SK-N-SH treated with all-trans-retinoic acid at 6 μM for 48 hours (cell line): ENCODE measurements around the gene ADSS1.

ENCODE experiments used
- ATAC-seq: fragments of 200-7000 bp; cut with Tn5 transposase; 3 replicates; pipeline ENCODE4 v1.9.1; 2020; ENCODE audit warnings: mild to moderate bottlenecking, moderate library complexity
- ARNTL ChIP-seq: fragments of 450-650 bp; formaldehyde crosslinking; IDR thresholded peaks from 2 replicates; pipeline ENCODE4 v1.5.0; 2020; ENCODE audit warnings: low read depth, mild to moderate bottlenecking, moderate library complexity, borderline replicate concordance
- BACH2 ChIP-seq: fragments of 250-450 bp; sonication (Bioruptor Pico); IDR thresholded peaks from 2 replicates; pipeline ENCODE4 v1.9.0; 2021; ENCODE audit warnings: mild to moderate bottlenecking, borderline replicate concordance
- ESRRG ChIP-seq: fragments of 250-450 bp; sonication (Bioruptor Pico); IDR thresholded peaks from 2 replicates; pipeline ENCODE4 v1.6.1; 2021; ENCODE audit warnings: mild to moderate bottlenecking
- GLIS3 ChIP-seq: fragments of 250-450 bp; sonication (Bioruptor Pico); IDR thresholded peaks from 2 replicates; pipeline ENCODE4 v1.5.0; 2020; ENCODE audit warnings: mild to moderate bottlenecking, moderate library complexity
- OSR1 ChIP-seq: fragments of 250-450 bp; sonication (Bioruptor Pico); IDR thresholded peaks from 2 replicates; pipeline ENCODE4 v1.8.0; 2022; ENCODE audit warnings: moderate library complexity, mild to moderate bottlenecking, inconsistent platforms
- PPARA ChIP-seq: fragments of 250-450 bp; sonication (Bioruptor Pico); IDR thresholded peaks from 2 replicates; pipeline ENCODE4 v1.5.0; 2020; ENCODE audit warnings: mild to moderate bottlenecking, borderline replicate concordance
- RARB ChIP-seq: fragments of 250-450 bp; sonication (Bioruptor Pico); IDR thresholded peaks from 2 replicates; pipeline ENCODE4 v1.8.0; 2021; ENCODE audit warnings: mild to moderate bottlenecking, moderate library complexity
- SNAI2 ChIP-seq: fragments of 250-450 bp; sonication (Bioruptor Pico); IDR thresholded peaks from 2 replicates; pipeline ENCODE4 v1.5.0; 2020; ENCODE audit warnings: mild to moderate bottlenecking, moderate library complexity
- TCF4 ChIP-seq: fragments of 250-450 bp; sonication (Bioruptor Pico); IDR thresholded peaks from 2 replicates; pipeline ENCODE4 v1.8.0; 2021; ENCODE audit warnings: mild to moderate bottlenecking, moderate library complexity, borderline replicate concordance
- TOX ChIP-seq: fragments of 250-450 bp; sonication (Bioruptor Pico); IDR thresholded peaks from 2 replicates; pipeline ENCODE4 v1.8.0; 2021; ENCODE audit warnings: mild to moderate bottlenecking, moderate library complexity, borderline replicate concordance
- ZC3H10 ChIP-seq: fragments of 250-450 bp; sonication (Bioruptor Pico); IDR thresholded peaks from 2 replicates; pipeline ENCODE4 v1.5.1; 2021; ENCODE audit warnings: mild to moderate bottlenecking, moderate library complexity
- ZFP3 ChIP-seq: fragments of 250-450 bp; sonication (Bioruptor Pico); IDR thresholded peaks from 2 replicates; pipeline ENCODE4 v1.5.0; 2020; ENCODE audit warnings: mild to moderate bottlenecking, moderate library complexity
- ZFP30 ChIP-seq: fragments of 450-650 bp; formaldehyde crosslinking; IDR thresholded peaks from 2 replicates; pipeline ENCODE4 v1.5.0; 2022; ENCODE audit warnings: mild to moderate bottlenecking, moderate library complexity
- ZNF70 ChIP-seq: fragments of 450-650 bp; formaldehyde crosslinking; IDR thresholded peaks from 2 replicates; pipeline ENCODE4 v1.5.0; 2020; ENCODE audit warnings: mild to moderate bottlenecking, moderate library complexity
- ZNF8 ChIP-seq: fragments of 450-650 bp; formaldehyde crosslinking; IDR thresholded peaks from 2 replicates; pipeline ENCODE4 v1.5.0; 2020; ENCODE audit warnings: mild to moderate bottlenecking, moderate library complexity
- TF ChIP-seq, protein P1 (sequence below): fragments of 250-450 bp; sonication (Bioruptor Pico); IDR thresholded peaks from 2 replicates; pipeline ENCODE4 v1.5.0; 2020; ENCODE audit warnings: mild to moderate bottlenecking, moderate library complexity
- TF ChIP-seq, protein P2 (sequence below): fragments of 250-450 bp; sonication (Bioruptor Pico); IDR thresholded peaks from 2 replicates; pipeline ENCODE4 v1.5.1; 2021; ENCODE audit warnings: mild to moderate bottlenecking, moderate library complexity
- TF ChIP-seq, protein P3 (sequence below): fragments of 250-450 bp; sonication (Bioruptor Pico); IDR thresholded peaks from 2 replicates; pipeline ENCODE4 v1.8.0; 2020; ENCODE audit warnings: mild to moderate bottlenecking, moderate library complexity, borderline replicate concordance
- TF ChIP-seq, protein P4 (sequence below): fragments of 250-450 bp; sonication (Bioruptor Pico); IDR thresholded peaks from 2 replicates; pipeline ENCODE4 v1.5.1; 2020; ENCODE audit warnings: low read depth, mild to moderate bottlenecking, moderate library complexity

The ADSS1 gene

DNA sequence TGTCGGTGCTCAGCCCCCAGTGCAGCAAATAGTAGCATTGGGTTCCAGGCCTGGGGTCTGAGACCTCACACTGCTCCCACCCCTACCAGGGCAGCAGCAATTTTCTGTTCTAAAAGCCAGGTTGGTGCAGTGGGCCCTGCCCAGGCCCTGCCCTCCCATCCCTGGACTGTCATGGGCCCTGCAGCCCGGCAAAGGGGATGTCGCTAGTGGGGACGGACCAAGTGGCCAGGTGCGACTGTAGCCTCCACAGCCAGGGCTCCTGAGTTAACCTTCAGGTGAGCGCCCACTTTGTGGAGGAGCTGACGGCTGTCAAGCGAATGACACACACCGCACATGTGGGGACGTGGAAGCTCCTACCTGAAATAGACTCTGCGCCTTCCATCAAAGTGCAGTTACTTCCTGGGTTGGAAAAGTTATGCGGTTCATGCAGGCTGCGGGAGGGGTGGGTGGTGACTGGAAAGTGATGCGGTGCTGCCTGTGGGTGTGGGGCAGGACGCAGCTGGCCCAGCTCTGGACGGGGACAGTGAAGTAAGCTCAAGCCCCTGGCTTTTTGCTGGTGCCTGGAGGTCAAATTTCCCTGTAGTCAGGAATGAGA is 33.1 kb upstream of the ADSS1 start (continued):
- no peak for TF ChIP-seq ZFP3 (CRISPR knock-in tag)

DNA sequence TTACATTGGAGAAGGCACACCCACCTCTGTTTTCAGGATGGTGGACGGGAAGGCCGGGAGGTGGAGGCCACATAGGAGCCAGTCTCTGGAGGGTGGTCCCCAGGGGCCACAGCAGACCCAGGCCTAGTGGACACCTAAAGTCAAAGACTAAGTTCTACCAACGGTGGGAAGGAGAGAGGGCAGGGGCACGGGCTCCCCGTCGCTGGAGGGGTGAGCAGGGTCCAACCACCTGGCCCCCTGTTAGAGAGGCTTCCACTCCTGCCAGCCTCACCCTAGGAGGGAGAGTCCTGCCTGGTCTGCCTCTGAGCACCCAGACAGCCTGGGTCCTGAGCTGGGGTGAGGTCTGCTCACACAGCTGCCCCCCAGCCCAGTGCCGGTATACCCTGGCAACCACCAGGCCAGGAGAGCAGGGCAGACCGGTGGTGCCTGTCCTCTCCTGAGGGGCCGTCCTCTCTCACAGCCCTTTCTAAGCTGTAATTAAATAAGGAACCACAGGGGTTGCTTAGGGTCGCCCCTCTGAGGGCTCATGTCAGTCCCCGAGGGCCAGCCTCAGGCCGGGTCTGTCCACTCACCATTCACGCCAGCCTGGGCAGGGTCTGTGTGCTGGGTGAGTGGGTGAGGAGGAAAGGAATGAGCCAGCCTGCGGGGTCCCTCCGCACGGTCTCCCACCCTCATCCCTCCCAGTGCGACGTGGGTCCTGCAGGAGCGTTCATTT is 32.3 kb upstream of the ADSS1 start:
- ATAC-seq = no peak
- no peak for TF ChIP-seq TCF4
- no peak for TF ChIP-seq ARNTL (CRISPR knock-in tag)
- no peak for TF ChIP-seq GLIS3 (CRISPR knock-in tag)
- TF ChIP-seq ZNF8 (CRISPR knock-in tag) = no peak
- no peak for TF ChIP-seq SNAI2 (CRISPR knock-in tag)
- TF ChIP-seq TOX (CRISPR knock-in tag) = no peak
- no peak for TF ChIP-seq ZFP3 (CRISPR knock-in tag)
- TF ChIP-seq RARB = no peak
- no peak for TF ChIP-seq ZFP30
- TF ChIP-seq, protein P1, sequence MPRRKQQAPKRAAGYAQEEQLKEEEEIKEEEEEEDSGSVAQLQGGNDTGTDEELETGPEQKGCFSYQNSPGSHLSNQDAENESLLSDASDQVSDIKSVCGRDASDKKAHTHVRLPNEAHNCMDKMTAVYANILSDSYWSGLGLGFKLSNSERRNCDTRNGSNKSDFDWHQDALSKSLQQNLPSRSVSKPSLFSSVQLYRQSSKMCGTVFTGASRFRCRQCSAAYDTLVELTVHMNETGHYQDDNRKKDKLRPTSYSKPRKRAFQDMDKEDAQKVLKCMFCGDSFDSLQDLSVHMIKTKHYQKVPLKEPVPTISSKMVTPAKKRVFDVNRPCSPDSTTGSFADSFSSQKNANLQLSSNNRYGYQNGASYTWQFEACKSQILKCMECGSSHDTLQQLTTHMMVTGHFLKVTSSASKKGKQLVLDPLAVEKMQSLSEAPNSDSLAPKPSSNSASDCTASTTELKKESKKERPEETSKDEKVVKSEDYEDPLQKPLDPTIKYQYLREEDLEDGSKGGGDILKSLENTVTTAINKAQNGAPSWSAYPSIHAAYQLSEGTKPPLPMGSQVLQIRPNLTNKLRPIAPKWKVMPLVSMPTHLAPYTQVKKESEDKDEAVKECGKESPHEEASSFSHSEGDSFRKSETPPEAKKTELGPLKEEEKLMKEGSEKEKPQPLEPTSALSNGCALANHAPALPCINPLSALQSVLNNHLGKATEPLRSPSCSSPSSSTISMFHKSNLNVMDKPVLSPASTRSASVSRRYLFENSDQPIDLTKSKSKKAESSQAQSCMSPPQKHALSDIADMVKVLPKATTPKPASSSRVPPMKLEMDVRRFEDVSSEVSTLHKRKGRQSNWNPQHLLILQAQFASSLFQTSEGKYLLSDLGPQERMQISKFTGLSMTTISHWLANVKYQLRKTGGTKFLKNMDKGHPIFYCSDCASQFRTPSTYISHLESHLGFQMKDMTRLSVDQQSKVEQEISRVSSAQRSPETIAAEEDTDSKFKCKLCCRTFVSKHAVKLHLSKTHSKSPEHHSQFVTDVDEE = no peak
- TF ChIP-seq, protein P2, sequence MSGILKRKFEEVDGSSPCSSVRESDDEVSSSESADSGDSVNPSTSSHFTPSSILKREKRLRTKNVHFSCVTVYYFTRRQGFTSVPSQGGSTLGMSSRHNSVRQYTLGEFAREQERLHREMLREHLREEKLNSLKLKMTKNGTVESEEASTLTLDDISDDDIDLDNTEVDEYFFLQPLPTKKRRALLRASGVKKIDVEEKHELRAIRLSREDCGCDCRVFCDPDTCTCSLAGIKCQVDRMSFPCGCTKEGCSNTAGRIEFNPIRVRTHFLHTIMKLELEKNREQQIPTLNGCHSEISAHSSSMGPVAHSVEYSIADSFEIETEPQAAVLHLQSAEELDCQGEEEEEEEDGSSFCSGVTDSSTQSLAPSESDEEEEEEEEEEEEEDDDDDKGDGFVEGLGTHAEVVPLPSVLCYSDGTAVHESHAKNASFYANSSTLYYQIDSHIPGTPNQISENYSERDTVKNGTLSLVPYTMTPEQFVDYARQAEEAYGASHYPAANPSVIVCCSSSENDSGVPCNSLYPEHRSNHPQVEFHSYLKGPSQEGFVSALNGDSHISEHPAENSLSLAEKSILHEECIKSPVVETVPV = no peak
- no peak for TF ChIP-seq ESRRG
- no peak for TF ChIP-seq ZC3H10 (CRISPR knock-in tag)
- TF ChIP-seq, protein P3, sequence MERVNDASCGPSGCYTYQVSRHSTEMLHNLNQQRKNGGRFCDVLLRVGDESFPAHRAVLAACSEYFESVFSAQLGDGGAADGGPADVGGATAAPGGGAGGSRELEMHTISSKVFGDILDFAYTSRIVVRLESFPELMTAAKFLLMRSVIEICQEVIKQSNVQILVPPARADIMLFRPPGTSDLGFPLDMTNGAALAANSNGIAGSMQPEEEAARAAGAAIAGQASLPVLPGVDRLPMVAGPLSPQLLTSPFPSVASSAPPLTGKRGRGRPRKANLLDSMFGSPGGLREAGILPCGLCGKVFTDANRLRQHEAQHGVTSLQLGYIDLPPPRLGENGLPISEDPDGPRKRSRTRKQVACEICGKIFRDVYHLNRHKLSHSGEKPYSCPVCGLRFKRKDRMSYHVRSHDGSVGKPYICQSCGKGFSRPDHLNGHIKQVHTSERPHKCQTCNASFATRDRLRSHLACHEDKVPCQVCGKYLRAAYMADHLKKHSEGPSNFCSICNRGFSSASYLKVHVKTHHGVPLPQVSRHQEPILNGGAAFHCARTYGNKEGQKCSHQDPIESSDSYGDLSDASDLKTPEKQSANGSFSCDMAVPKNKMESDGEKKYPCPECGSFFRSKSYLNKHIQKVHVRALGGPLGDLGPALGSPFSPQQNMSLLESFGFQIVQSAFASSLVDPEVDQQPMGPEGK (CRISPR knock-in tag) = no peak

DNA sequence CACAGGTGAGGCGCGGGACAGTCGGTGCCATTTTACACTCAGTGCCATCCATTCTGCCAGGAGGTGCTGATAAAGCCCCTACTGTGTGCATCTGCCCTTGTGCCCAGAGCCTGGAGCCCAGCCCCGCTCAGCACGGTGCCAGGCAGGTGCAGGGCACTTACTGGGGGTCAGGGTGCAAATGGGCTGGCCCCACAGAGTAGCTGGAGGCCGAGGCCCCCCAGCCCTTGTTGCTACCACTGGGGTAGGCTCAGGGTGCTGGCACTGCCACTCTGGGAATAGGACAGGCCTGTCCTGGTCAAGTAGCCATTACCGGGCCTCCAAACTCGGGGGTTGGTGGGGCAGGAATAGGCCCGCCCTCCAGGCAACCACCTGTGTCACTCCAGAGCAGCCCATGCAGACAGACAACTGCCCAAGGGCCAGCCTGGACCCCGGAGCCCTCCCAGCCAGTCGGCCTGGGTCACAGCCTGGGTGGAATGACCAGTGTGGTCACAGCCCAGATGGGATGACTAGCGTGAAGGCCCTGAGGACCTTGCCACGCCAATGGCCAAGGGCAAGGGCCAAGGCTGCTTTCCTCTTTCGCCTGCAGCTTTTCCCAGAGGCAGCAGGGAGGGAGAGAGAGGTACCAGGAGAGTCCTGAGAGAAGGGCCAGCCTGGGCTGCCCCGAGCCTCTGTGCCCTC is 31.6 kb upstream of the ADSS1 start:
- no peak for ATAC-seq
- TF ChIP-seq TCF4 (no peak), ESRRG (no peak), OSR1 (CRISPR knock-in tag) (no peak), BACH2 (CRISPR knock-in tag) (no peak), GLIS3 (CRISPR knock-in tag) (no peak), ZFP30 (no peak), RARB (no peak)

DNA sequence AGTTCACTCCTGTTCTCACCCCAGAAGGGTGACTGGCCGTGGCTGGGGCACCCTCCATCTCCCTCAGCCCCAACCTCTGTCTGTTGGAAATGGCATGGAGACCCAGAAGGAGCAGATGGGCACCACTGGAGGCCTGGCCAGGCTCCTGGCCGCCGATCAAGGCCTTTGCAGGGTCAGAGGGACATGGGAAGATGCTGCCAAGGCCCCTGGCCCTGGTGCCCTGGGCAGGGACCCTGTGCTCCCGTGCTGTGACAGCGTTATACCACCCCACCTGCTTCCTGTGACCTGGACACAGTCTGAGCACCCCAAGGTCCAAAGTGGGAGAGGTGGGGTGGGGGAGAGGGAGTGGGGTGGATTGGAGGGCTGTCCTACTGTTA is 31.1 kb upstream of the ADSS1 start:
- TF ChIP-seq, protein P1 = no peak
- TF ChIP-seq BACH2 (CRISPR knock-in tag) = no peak
- TF ChIP-seq ZFP3 (CRISPR knock-in tag) = no peak
- TF ChIP-seq, protein P3 (CRISPR knock-in tag) = no peak
- no peak for TF ChIP-seq ZNF8 (CRISPR knock-in tag)
- TF ChIP-seq ZNF70 (CRISPR knock-in tag) = no peak
- TF ChIP-seq PPARA (CRISPR knock-in tag) = no peak
- no peak for TF ChIP-seq ARNTL (CRISPR knock-in tag)
- no peak for TF ChIP-seq OSR1 (CRISPR knock-in tag)
- TF ChIP-seq GLIS3 (CRISPR knock-in tag) = no peak
- TF ChIP-seq, protein P4, sequence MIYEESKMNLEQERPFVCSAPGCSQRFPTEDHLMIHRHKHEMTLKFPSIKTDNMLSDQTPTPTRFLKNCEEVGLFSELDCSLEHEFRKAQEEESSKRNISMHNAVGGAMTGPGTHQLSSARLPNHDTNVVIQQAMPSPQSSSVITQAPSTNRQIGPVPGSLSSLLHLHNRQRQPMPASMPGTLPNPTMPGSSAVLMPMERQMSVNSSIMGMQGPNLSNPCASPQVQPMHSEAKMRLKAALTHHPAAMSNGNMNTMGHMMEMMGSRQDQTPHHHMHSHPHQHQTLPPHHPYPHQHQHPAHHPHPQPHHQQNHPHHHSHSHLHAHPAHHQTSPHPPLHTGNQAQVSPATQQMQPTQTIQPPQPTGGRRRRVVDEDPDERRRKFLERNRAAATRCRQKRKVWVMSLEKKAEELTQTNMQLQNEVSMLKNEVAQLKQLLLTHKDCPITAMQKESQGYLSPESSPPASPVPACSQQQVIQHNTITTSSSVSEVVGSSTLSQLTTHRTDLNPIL = no peak
- TF ChIP-seq TCF4 = no peak
- ATAC-seq = no peak
